ENCODE data around the gene U2AF1L4.

DNA sequence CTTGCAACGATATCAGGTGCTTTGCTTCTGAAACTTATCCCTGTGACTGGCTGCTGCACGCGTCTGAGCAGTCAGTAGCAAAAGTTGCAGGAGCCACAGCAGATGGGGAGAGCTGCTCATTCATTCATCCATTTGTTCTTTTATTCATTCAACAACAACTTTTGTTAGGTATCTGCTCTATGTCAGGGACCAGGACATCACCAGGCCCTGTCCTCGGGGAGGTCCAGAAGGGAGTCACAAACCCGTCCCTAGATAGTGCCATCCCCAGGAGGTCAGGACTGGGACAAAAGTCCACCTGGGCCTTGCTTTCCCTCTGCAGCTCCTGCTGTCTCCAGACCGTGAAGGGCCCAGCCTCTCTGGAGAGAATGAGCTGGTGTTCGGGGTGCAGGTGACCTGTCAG is 32.7 kb upstream of the U2AF1L4 start:
- TF ChIP-seq MXI1 (conservative IDR thresholded peaks at IDR 0.05; ENCODE audit: poor library complexity, severe bottlenecking) (no peak), CTCF (IDR thresholded peaks at IDR 0.05; ENCODE audit: poor library complexity, severe bottlenecking) (no peak), TAF1 (IDR thresholded peaks at IDR 0.05; ENCODE audit: low read depth) (no peak), EZH2 (IDR thresholded peaks at IDR 0.05; ENCODE audit: borderline replicate concordance, insufficient read depth, low read length, poor library complexity, severe bottlenecking) (no peak), POLR2AphosphoS5 (IDR thresholded peaks at IDR 0.05) (no peak), RAD21 (conservative IDR thresholded peaks at IDR 0.05) (no peak)
